Mucosa of rectum (tissue), 2 donors: ENCODE data around the gene OR2H2.
A peak's percentile ranks its signal among the peaks of the same experiment; 100 is the strongest.

ENCODE experiments used
- H3K27ac ChIP-seq, 2 donors: one replicate each; pipeline ENCODE4 v1.7.0; 2013; ENCODE audit warnings: inconsistent platforms in 2 of 2, low read depth in 2 of 2, low read length in 2 of 2
- H3K27me3 ChIP-seq, 2 donors: one replicate each; pipeline ENCODE4 v1.7.0; 2013; ENCODE audit warnings: low read length in 2 of 2; ENCODE audit not compliant: control insufficient read depth in 2 of 2, insufficient read depth in 2 of 2
- H3K36me3 ChIP-seq, 2 donors: one replicate each; pipeline ENCODE4 v1.7.0; 2013; ENCODE audit warnings: low read length in 2 of 2; ENCODE audit not compliant: control insufficient read depth in 2 of 2, insufficient read depth in 2 of 2
- H3K4me1 ChIP-seq, 2 donors: one replicate each; pipeline ENCODE4 v1.7.0; 2013; ENCODE audit warnings: low read length in 2 of 2, mild to moderate bottlenecking in 1 of 2; ENCODE audit not compliant: control insufficient read depth in 2 of 2, insufficient read depth in 2 of 2
- H3K4me3 ChIP-seq, 2 donors: one replicate each; pipeline ENCODE4 v1.7.0; 2013; ENCODE audit warnings: low read length in 2 of 2
- H3K9ac ChIP-seq, 2 donors: one replicate each; pipeline ENCODE4 v1.7.0; 2013; ENCODE audit warnings: low read length in 2 of 2, low read depth in 1 of 2, mild to moderate bottlenecking in 1 of 2
- H3K9me3 ChIP-seq, 2 donors: one replicate each; pipeline ENCODE4 v1.7.0; 2013; ENCODE audit warnings: low read length in 2 of 2; ENCODE audit not compliant: control insufficient read depth in 2 of 2
- donor health status: healthy.
- donor health status: Normal muscosa, but diverticular disease.

OR2H2 gene

DNA sequence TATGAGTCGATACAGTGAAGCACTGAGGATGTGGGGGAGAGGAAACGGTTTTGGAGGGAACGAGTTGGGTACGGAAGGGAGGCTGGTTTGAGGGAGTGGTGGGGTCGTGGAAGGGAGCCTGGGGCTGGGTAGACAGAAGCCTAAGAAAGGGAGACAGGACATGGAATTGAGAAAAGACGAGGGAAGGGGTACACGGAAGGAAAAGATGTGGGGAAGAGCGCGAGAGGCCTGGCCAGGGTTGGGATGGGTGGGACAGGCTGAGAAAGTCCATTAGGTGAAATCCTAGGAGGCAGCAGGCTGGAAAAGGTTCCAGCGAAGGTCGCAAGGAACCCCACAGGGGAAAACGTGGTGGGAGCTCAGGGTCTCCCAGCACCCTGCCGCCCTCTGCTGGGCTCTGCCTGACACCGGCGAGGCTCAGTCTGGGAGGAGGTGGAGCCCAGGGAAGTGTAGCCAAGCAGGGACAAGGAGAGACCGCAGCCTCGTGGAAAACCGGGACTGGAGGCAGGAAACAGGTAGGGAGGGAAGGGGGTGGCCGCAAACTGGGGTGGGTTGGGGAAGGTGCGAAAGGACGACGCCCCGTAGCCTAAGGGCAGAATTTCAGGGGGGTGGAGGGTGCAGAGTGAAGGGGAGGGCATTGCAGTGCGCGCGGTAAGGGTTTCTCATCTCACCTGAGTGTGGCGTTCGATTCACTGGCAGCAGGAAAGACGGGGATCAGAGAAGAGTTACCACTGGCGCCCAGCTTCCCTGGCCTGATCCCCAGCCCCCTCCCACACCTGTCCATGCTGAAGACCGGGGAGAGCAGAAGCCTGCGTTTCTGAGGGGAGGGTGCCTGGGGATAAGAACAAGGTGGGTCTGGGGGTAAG lies 43.7 kb downstream of the OR2H2 start:
- peak overlapping the region; percentile 41 to 59 for H3K9ac ChIP-seq
- peaks cover 14 to 22% of the 10 kb centered on the region in 2 donors for H3K4me1 ChIP-seq
- peaks cover 13 to 15% of the 10 kb centered on the region in 2 donors for H3K27me3 ChIP-seq
- peak overlapping the region; percentile 68 to 82 for H3K4me3 ChIP-seq
- H3K36me3 ChIP-seq, result no peaks in the 10 kb centered on the region
- peak overlapping the region; percentile 46 to 52 for H3K27ac ChIP-seq
- no peaks in the 10 kb centered on the region for H3K9me3 ChIP-seq

DNA sequence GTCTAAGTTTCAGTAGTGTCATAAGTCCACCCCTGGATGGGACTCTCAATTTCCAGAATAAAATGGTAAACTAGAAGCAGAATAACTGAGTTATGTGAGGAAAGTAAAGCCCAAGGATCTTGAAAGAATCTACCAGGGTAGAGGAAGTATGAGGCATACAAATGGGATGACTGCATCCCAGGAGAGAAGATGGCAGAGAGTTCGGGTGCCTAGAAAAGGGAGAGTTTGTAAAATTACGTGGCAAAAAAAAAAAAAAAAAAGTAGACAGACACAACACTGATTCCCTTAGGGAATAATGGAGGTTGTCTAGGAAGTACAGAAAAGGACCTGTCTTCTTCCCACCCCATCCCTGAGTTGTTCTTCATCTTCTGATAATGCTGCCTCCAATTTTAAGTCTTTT lies 44.6 kb downstream of the OR2H2 start:
- H3K9ac ChIP-seq, result no peak overlapping the region

GRCh38 chr6:29630315-29630714 lies 45.4 kb downstream of the OR2H2 start:
- Histone ChIP-seq H3K9ac (no peak overlapping the region), H3K4me3 (no peak overlapping the region), H3K9me3 (no peaks in the 10 kb centered on the region), H3K4me1 (peaks cover 14 to 24% of the 10 kb centered on the region in 2 donors), H3K27ac (no peak overlapping the region), H3K27me3 (peaks cover 13 to 15% of the 10 kb centered on the region in 2 donors), H3K36me3 (no peaks in the 10 kb centered on the region)

More for the DNA sequence above, 44.6 kb downstream of the OR2H2 start:
- Histone ChIP-seq H3K36me3 (no peaks in the 10 kb centered on the region), H3K27ac (no peak overlapping the region), H3K4me3 (no peak overlapping the region), H3K9me3 (no peaks in the 10 kb centered on the region), H3K4me1 (peaks cover 14 to 24% of the 10 kb centered on the region in 2 donors), H3K27me3 (peaks cover 13 to 15% of the 10 kb centered on the region in 2 donors)

DNA sequence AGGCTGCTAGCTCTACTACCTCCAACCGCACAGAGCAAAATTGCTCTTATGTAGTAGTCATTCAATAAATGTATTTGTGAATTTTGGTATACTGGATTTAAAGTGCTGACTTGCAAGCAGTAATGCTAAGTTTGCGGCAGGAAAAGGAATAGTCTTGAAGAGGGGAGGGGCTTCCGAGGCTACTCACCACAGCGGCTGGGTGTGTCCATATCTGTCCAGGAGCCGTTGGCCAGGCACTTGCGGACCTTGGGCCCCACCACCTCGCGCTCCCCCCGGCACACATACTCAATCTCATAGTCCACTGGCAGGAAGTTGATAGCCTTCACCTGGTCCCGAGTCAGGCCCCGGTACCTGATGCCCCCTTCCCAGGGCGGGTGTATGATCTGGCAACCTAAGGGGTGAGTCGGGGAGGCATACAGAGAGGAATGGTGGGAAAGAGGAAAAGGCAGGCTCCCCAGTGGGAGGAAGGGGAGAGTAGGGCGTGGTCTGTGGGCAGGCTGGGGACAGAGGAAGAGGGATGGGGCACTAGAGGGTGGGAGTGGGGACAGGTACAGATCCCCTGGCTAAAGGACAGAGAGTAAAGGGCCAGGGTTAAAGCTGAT lies 46.4 kb downstream of the OR2H2 start:
- H3K4me3 ChIP-seq, result no peak overlapping the region
- H3K27ac ChIP-seq, result no peak overlapping the region
- H3K9ac ChIP-seq, result no peak overlapping the region
- H3K27me3 ChIP-seq, result peaks cover 13 to 15% of the 10 kb centered on the region in 2 donors
- no peaks in the 10 kb centered on the region for H3K36me3 ChIP-seq
- no peaks in the 10 kb centered on the region for H3K9me3 ChIP-seq
- H3K4me1 ChIP-seq, result peaks cover 14 to 24% of the 10 kb centered on the region in 2 donors

GRCh38 chr6:29631860-29632731 lies 47.2 kb downstream of the OR2H2 start:
- no peaks in the 10 kb centered on the region for H3K9me3 ChIP-seq
- peak overlapping the region; percentile 39 to 41 for H3K9ac ChIP-seq
- H3K27me3 ChIP-seq, result peaks cover 13 to 15% of the 10 kb centered on the region in 2 donors
- H3K27ac ChIP-seq, result peak overlapping the region; percentile 32 to 59
- H3K36me3 ChIP-seq, result no peaks in the 10 kb centered on the region
- H3K4me1 ChIP-seq, result peaks cover 14 to 24% of the 10 kb centered on the region in 2 donors
- H3K4me3 ChIP-seq, result peak overlapping the region; percentile 68 to 71

- H3K27me3 ChIP-seq, result peaks cover 13 to 15% of the 10 kb centered on the region in 2 donors
- H3K4me3 ChIP-seq, result peak within 1 kb of the TSS; percentile 68 to 78
- H3K9ac ChIP-seq, result peak within 1 kb of the TSS; percentile 58 to 60
- peak within 1 kb of the TSS; percentile 56 to 59 for H3K27ac ChIP-seq
- no peaks in the 10 kb centered on the region for H3K9me3 ChIP-seq
- no peaks in the 10 kb centered on the region for H3K36me3 ChIP-seq
- H3K4me1 ChIP-seq, result peaks cover 14 to 24% of the 10 kb centered on the region in 2 donors
These were observed 48.0 kb downstream of the OR2H2 start, which contains the start of gene GABBR1 for GRCh38 chr6:29632789-29633533. TSS of gene GABBR1 (minus strand) at chr6:29633183. CDS start at chr6:29632385, 798 bp downstream.

- Histone ChIP-seq H3K27me3 (peaks cover 13 to 15% of the 10 kb centered on the region in 2 donors), H3K9ac (peak overlapping the region; percentile 58 to 60), H3K9me3 (no peaks in the 10 kb centered on the region), H3K4me1 (peaks cover 14 to 20% of the 10 kb centered on the region in 2 donors), H3K4me3 (peak overlapping the region; percentile 68 to 78), H3K36me3 (no peaks in the 10 kb centered on the region), H3K27ac (peak overlapping the region; percentile 56 to 59)
These were observed 48.6 kb downstream of the OR2H2 start for GRCh38 chr6:29633534-29633905.

- Histone ChIP-seq H3K36me3 (no peaks in the 10 kb centered on the region), H3K27ac (no peak overlapping the region), H3K9me3 (no peaks in the 10 kb centered on the region), H3K9ac (no peak overlapping the region), H3K4me3 (no peak overlapping the region), H3K4me1 (peaks cover 4 to 7% of the 10 kb centered on the region in 2 donors), H3K27me3 (no peaks in the 10 kb centered on the region)
These were observed 52.3 kb downstream of the OR2H2 start for GRCh38 chr6:29637247-29637646.
